ENCODE data around the gene ZBED2.
"Not testable (repeated sequence)": the region's sequence is repeated elsewhere in the genome, so short reads cannot be mapped to it uniquely, and the experiment has no call there.

ZBED2 gene

DNA sequence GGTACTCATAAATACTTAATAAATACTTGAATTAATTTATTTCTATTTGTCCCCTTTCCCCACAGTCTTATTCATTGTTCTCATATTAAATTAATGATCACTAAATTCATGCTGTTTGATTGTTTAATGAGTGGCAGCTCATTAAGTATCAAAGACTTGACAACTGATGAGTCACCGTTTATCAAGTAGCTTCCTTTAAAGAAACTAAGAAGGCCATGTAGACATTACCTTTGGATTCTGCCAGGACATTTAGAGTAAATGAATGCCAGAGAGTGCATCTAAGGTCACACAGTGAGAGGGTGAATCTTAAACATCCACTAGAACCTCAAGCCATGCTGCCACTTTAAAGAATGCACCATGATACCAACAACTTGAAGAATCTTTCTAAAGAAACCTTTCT is 23.9 kb downstream of the ZBED2 start:
- TF ChIP-seq, protein P1, sequence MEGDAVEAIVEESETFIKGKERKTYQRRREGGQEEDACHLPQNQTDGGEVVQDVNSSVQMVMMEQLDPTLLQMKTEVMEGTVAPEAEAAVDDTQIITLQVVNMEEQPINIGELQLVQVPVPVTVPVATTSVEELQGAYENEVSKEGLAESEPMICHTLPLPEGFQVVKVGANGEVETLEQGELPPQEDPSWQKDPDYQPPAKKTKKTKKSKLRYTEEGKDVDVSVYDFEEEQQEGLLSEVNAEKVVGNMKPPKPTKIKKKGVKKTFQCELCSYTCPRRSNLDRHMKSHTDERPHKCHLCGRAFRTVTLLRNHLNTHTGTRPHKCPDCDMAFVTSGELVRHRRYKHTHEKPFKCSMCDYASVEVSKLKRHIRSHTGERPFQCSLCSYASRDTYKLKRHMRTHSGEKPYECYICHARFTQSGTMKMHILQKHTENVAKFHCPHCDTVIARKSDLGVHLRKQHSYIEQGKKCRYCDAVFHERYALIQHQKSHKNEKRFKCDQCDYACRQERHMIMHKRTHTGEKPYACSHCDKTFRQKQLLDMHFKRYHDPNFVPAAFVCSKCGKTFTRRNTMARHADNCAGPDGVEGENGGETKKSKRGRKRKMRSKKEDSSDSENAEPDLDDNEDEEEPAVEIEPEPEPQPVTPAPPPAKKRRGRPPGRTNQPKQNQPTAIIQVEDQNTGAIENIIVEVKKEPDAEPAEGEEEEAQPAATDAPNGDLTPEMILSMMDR (IDR thresholded peaks at IDR 0.05; ENCODE audit: insufficient read depth, low read depth, low read length, missing control alignments) = no peak
- no peak overlapping the region for H3K4me3 ChIP-seq (ENCODE audit: low read length)
- no peak for DNase-seq (ENCODE audit: low read depth)

- no peak for DNase-seq (ENCODE audit: low read depth)
- TF ChIP-seq, protein P1 (IDR thresholded peaks at IDR 0.05; ENCODE audit: insufficient read depth, low read depth, low read length, missing control alignments) = no peak
Measured at GRCh38 chr3:111570404-111571030, 24.6 kb downstream of the ZBED2 start.

GRCh38 chr3:111568911-111569310 is 26.2 kb downstream of the ZBED2 start:
- no peak overlapping the region for H3K4me3 ChIP-seq (ENCODE audit: low read length)
- DNase-seq (ENCODE audit: low read depth) = no peak
- TF ChIP-seq, protein P1 (IDR thresholded peaks at IDR 0.05; ENCODE audit: insufficient read depth, low read depth, low read length, missing control alignments) = no peak

More at GRCh38 chr3:111570404-111571030, 24.6 kb downstream of the ZBED2 start:
- no peak overlapping the region for H3K4me3 ChIP-seq (ENCODE audit: low read length)

GRCh38 chr3:111568355-111568754 is 26.8 kb downstream of the ZBED2 start:
- TF ChIP-seq, protein P1 (IDR thresholded peaks at IDR 0.05; ENCODE audit: insufficient read depth, low read depth, low read length, missing control alignments) = no peak
- DNase-seq (ENCODE audit: low read depth) = no peak
- H3K4me3 ChIP-seq (ENCODE audit: low read length) = no peak overlapping the region

DNA sequence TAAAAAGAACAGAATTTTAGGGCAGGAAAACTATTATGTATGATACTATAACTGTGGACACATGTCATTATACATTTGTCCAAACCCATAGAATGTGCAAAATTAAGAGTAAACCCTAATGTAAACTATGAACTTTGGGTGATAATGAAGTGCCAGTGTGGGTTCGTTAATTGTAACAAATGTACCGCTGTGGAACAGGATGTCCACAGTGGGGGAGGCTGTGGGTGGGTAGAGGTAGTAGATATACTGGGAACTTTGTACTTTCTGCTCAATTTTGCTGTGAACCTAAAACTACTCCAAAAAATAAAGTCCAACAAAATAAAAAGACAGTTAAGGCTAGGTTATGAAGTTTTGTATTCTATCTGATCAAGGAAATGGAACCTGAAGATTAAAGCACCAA is 28.3 kb downstream of the ZBED2 start:
- H3K4me3 ChIP-seq (ENCODE audit: low read length) = no peak overlapping the region
- TF ChIP-seq, protein P1 (IDR thresholded peaks at IDR 0.05; ENCODE audit: insufficient read depth, low read depth, low read length, missing control alignments) = no peak
- no peak for DNase-seq (ENCODE audit: low read depth)

DNA sequence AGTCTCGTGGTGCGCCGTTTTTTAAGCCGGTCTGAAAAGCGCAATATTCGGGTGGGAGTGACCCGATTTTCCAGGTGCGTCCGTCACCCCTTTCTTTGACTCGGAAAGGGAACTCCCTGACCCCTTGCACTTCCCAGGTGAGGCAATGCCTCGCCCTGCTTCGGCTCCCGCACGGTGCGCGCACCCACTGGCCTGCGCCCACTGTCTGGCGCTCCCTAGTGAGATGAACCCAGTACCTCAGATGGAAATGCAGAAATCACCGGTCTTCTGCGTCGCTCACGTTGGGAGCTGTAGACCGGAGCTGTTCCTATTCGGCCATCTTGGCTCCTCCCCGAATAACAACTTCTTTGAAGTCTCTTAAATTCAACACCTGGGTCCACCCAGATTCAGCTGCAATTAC is 33.2 kb downstream of the ZBED2 start:
- not testable (repeated sequence) for H3K4me3 ChIP-seq (ENCODE audit: low read length); DNase-seq (ENCODE audit: low read depth)

DNA sequence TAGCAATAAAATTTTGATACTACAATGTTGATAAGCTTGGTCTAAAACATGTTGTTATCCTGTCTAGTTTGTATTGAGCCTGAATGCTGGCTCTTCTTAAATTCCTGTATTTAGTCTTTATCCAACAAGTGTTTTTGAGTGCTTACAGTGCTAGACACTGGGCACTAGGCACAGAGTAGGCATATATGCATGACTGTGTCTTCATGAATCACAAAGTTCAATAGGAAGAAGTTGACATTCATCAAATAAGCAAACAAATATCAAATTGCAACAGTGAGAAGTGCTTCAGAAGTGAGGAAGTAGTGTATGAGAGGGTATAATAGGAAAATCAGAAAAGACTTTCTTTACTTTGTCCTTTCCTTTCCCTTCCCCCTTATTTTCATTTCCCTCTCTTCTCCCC is 46.4 kb downstream of the ZBED2 start:
- peak; percentile 49 for DNase-seq (ENCODE audit: low read depth)
- TF ChIP-seq, protein P1 (IDR thresholded peaks at IDR 0.05; ENCODE audit: insufficient read depth, low read depth, low read length, missing control alignments) = no peak
- H3K4me3 ChIP-seq (ENCODE audit: low read length) = no peak overlapping the region

All from epithelial cell of esophagus (primary cell).